Bronchial epithelial cell (primary cell): Measurements from ENCODE around the gene SLC1A2. TPM values are rescaled to one million over a fixed set of nuclear protein-coding genes. Genes with fewer than 3 reads are reported as not detected.

Experiments
- DNase-seq: peaks from one replicate; pipeline ENCODE4 v3.0.0-alpha.2; 2010; ENCODE audit warnings: low read depth
- FAIRE-seq: peaks from 2 replicates; lab custom pipeline; 2011; peaks lifted over from hg19 to GRCh38; lab: Jason Lieb, UNC
- H3K27me3 ChIP-seq: 2 replicates; pipeline ENCODE4 v1.5.1; 2011; ENCODE audit warnings: low read length; ENCODE audit not compliant: control insufficient read depth, insufficient read depth
- H3K36me3 ChIP-seq: 2 replicates; pipeline ENCODE4 v1.5.1; 2011; ENCODE audit warnings: low read length; ENCODE audit not compliant: control insufficient read depth, insufficient read depth
- H3K4me3 ChIP-seq: 2 replicates; pipeline ENCODE4 v1.5.1; 2011; ENCODE audit warnings: mild to moderate bottlenecking, low read depth, low read length, control low read depth
- total RNA-seq: library from RNA; depleted of rRNA; stranded (reverse); fragments of >200 nt; gene quantifications from 2 replicates; pipeline ENCODE4 v1.2.1, GENCODE V29; 2014
- TF ChIP-seq, protein P1 (sequence below): IDR thresholded peaks from 2 replicates; pipeline ENCODE4 v1.5.1; 2011; ENCODE audit warnings: mild to moderate bottlenecking, moderate library complexity, low read length, control low read depth, inconsistent platforms; ENCODE audit not compliant: insufficient read depth, severe bottlenecking

SLC1A2 gene
- total RNA-seq, 1 donor from 2014 or later, result under 0.01 TPM

DNA sequence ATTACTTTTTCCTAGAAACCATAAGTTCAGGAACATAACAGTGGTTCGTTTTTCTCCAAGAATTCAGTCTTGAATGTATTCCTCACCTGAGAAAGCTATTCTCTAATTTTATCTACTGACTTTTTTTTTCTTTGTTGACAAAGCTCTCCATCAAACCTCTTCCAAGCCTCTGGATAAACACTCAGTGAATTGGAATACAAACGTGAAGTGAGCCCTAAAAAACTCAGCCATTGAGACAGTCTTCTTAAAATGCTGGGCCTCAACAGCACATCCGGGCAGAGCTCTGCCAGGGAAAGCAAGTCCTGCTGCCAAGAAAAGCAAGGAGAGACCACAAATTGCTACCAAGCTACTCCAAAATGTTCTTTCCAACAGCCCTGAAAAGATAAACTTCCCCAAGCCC lies 7.7 kb upstream of the SLC1A2 start:
- FAIRE-seq (no peak), DNase-seq (no peak)
- Histone ChIP-seq H3K27me3 (peaks cover 18% of the 10 kb centered on the region), H3K36me3 (no peaks in the 10 kb centered on the region), H3K4me3 (no peak overlapping the region)
- TF ChIP-seq, protein P1, sequence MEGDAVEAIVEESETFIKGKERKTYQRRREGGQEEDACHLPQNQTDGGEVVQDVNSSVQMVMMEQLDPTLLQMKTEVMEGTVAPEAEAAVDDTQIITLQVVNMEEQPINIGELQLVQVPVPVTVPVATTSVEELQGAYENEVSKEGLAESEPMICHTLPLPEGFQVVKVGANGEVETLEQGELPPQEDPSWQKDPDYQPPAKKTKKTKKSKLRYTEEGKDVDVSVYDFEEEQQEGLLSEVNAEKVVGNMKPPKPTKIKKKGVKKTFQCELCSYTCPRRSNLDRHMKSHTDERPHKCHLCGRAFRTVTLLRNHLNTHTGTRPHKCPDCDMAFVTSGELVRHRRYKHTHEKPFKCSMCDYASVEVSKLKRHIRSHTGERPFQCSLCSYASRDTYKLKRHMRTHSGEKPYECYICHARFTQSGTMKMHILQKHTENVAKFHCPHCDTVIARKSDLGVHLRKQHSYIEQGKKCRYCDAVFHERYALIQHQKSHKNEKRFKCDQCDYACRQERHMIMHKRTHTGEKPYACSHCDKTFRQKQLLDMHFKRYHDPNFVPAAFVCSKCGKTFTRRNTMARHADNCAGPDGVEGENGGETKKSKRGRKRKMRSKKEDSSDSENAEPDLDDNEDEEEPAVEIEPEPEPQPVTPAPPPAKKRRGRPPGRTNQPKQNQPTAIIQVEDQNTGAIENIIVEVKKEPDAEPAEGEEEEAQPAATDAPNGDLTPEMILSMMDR, result no peak

DNA sequence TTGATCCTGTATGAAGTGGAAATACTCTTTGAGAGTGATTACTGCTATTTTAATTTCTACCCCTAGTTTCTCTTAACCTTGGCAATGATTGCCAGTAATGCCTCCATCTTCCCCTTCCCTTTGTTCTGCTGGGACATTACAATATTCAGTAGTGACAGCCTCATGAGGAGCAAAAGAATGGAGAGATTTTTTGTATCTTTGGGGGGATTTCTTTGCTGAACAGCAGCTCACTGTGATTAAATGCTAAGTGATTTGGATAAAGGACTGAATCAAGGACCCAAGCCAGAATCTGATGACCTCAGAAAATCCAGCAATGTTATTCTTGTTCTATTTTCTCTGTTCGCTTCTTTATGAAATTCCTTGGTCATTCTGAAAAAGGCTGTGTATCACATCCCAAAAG lies 7.0 kb upstream of the SLC1A2 start:
- Histone ChIP-seq H3K27me3 (peaks cover 24% of the 10 kb centered on the region), H3K4me3 (no peak overlapping the region), H3K36me3 (no peaks in the 10 kb centered on the region)
- TF ChIP-seq, protein P1, result no peak
- no peak for DNase-seq
- no peak for FAIRE-seq

DNA sequence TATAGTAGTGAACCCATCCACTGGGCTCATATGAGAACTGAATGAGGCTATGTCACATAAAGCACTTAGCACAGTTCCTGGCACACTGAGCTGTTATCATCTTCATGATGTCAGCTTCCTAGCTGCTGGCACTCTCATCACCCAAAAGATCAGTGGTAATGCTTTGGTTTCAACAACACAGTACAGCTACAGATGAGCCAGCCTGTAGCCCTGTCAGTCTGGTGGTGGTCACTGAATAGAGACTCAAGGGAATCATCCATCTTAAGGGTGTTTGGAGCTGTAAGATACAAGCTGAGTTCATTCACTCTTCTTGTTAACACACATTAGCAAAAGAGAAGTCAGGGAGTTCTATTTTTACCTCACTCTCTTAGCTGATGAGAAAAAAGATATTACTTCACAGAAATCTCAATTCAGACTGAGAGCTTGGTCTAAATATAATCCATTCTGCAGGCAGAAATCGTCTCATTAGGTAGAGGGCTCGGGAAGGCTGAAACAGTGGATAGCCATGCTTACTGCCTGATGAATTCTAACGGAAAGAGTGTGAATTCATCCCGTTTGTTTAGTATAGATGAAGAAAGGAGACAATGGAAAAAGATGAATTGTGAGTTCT lies 6.3 kb upstream of the SLC1A2 start:
- peaks cover 27% of the 10 kb centered on the region for H3K27me3 ChIP-seq

DNA sequence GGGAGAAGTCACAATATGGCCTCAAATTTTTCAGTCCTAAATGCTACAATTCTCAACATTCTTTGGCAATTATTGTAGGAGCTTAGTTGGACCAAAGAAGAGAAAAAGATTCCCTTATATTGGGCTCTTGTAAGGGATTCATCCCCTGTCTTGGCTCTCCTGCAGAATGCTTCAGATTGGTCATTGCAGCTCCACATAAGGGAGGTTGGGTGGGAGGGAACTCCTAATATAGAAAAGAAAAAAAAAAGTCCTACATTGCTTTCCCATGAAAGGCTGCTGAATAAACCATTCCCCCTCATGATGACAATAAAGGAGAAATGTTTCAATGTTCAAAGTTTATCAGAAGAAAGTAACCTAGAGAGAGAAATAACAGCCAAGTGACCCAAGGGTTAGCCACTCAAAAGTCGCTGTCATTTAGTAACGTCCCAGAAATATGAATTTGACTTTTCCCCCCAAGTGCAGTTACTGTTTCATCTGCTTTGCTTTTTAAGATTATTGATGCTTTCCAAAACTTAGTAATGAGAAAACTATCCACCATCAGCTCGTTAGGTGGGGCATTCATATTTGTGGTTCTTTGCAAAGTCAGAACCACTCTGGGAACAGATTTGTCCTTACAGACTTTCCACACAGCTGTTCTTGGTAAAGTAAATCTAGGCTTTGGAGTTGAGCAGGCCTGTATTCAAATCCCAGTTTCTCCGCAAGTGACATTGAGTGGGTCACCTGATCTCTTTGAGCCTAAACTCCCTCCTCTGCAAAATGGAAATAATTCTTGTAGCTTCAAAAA lies 5.0 kb upstream of the SLC1A2 start:
- no peak for FAIRE-seq
- Histone ChIP-seq H3K27me3 (peaks cover 29% of the 10 kb centered on the region), H3K4me3 (no peak overlapping the region), H3K36me3 (no peaks in the 10 kb centered on the region)
- TF ChIP-seq, protein P1, result no peak
- DNase-seq, result no peak

More for the DNA sequence above, 6.3 kb upstream of the SLC1A2 start:
- no peak for FAIRE-seq
- no peaks in the 10 kb centered on the region for H3K36me3 ChIP-seq
- no peak for DNase-seq
- TF ChIP-seq, protein P1, result no peak
- no peak overlapping the region for H3K4me3 ChIP-seq

DNA sequence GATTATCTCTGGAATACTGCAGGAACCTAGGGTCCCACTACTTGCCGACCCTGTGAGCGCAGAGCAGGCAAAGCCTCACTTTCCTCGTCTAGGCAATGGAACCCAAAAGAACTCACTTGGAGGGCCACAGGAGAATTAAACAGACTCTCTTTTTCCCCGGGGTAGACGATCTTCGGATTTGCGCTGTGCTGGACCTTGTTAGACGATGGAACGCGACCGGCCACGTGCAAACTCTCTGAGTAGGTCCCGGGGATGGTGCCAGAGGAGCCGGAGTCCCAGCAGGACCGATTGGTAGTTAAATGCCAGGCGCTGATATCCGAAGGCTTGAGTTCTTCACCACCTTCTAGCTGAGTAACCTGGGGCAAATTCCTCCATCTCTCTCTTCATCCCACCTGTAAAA lies 1.0 kb upstream of the SLC1A2 start:
- FAIRE-seq, result no peak
- TF ChIP-seq, protein P1, result no peak
- no peak overlapping the region for H3K4me3 ChIP-seq

More for the DNA sequence above, 1.0 kb upstream of the SLC1A2 start:
- Histone ChIP-seq H3K36me3 (no peaks in the 10 kb centered on the region), H3K27me3 (peaks cover 46% of the 10 kb centered on the region)
- no peak for DNase-seq
